WTC11 (cell line): ENCODE results near the gene MAP4K4. TPM values are rescaled to one million over a fixed set of nuclear protein-coding genes. Genes with fewer than 3 reads are reported as not detected.

Experiments used
- ATAC-seq: fragments of 200-7000 bp; cut with Tn5 transposase; 2 replicates; pipeline ENCODE4 v1.10.0; 2021; ENCODE audit warnings: mild to moderate bottlenecking, moderate library complexity
- CTCF ChIA-PET: fragments of 300-600 bp; sonication (Branson Sonifier 250); formaldehyde crosslinking; loops from one replicate; lab custom pipeline; 2021; ENCODE audit warnings: antibody characterized with exemption; lab: Charles Lee
- POLR2A ChIA-PET: fragments of 350-600 bp; sonication (Branson Sonifier 250); formaldehyde crosslinking; loops from one replicate; lab custom pipeline; 2021; ENCODE audit warnings: antibody characterized with exemption; lab: Charles Lee
- DNase-seq: peaks from one replicate; pipeline ENCODE4 v3.0.0; 2021; ENCODE audit warnings: low spot score
- H3K27ac Mint-ChIP-seq: 2 replicates; pipeline ENCODE4 v1.8.0; 2021; ENCODE audit warnings: mixed read lengths
- H3K27me3 Mint-ChIP-seq: 2 replicates; pipeline ENCODE4 v1.8.0; 2021; ENCODE audit warnings: low read depth, mild to moderate bottlenecking, moderate library complexity, mixed read lengths
- H3K36me3 Mint-ChIP-seq: 2 replicates; pipeline ENCODE4 v1.8.0; 2021; ENCODE audit warnings: mixed read lengths
- H3K4me1 Mint-ChIP-seq: 2 replicates; pipeline ENCODE4 v1.8.0; 2022; ENCODE audit warnings: mixed read lengths
- H3K4me3 Mint-ChIP-seq: 2 replicates; pipeline ENCODE4 v1.8.0; 2021; ENCODE audit warnings: mild to moderate bottlenecking, moderate library complexity, mixed read lengths
- H3K9me3 Mint-ChIP-seq: 2 replicates; pipeline ENCODE4 v1.8.0; 2021; ENCODE audit warnings: mixed read lengths
- ATF1 ChIP-seq: sonication (generic); formaldehyde crosslinking; IDR thresholded peaks from 2 replicates; pipeline ENCODE4 v1.8.1; 2023; ENCODE audit warnings: mild to moderate bottlenecking, moderate library complexity, missing genetic modification reagents
- CREB1 ChIP-seq: sonication (generic); formaldehyde crosslinking; IDR thresholded peaks from 2 replicates; pipeline ENCODE4 v1.8.0; 2023; ENCODE audit warnings: mild to moderate bottlenecking, missing genetic modification reagents
- E2F5 ChIP-seq: sonication (generic); formaldehyde crosslinking; IDR thresholded peaks from 2 replicates; pipeline ENCODE4 v1.8.1; 2022; ENCODE audit warnings: mild to moderate bottlenecking, moderate library complexity, missing genetic modification reagents
- ETV6 ChIP-seq: sonication (generic); formaldehyde crosslinking; IDR thresholded peaks from 2 replicates; pipeline ENCODE4 v1.8.1; 2022; ENCODE audit warnings: mild to moderate bottlenecking, missing genetic modification reagents
- HMGA2 ChIP-seq: fragments of 250-450 bp; sonication (Bioruptor Pico); IDR thresholded peaks from 2 replicates; pipeline ENCODE4 v1.4.0; 2021; ENCODE audit warnings: mild to moderate bottlenecking, moderate library complexity
- NFYB ChIP-seq: sonication (generic); formaldehyde crosslinking; conservative IDR thresholded peaks from 2 replicates; pipeline ENCODE4 v1.8.0; 2022; ENCODE audit warnings: low read depth, missing genetic modification reagents
- SOX15 ChIP-seq: fragments of 250-450 bp; sonication (Bioruptor Pico); IDR thresholded peaks from 2 replicates; pipeline ENCODE4 v1.9.0; 2021; ENCODE audit warnings: mild to moderate bottlenecking
- SP1 ChIP-seq: sonication (generic); formaldehyde crosslinking; conservative IDR thresholded peaks from 2 replicates; pipeline ENCODE4 v1.8.1; 2022; ENCODE audit warnings: missing genetic modification reagents
- TCF7 ChIP-seq: sonication (generic); formaldehyde crosslinking; IDR thresholded peaks from 2 replicates; pipeline ENCODE4 v1.8.0; 2022; ENCODE audit warnings: mild to moderate bottlenecking, low read depth, missing genetic modification reagents, moderate library complexity
- ZBTB21 ChIP-seq: sonication (generic); formaldehyde crosslinking; IDR thresholded peaks from 2 replicates; pipeline ENCODE4 v1.8.1; 2023; ENCODE audit warnings: mild to moderate bottlenecking, missing genetic modification reagents, borderline replicate concordance
- ZNF423 ChIP-seq: fragments of 250-450 bp; sonication (Bioruptor Pico); IDR thresholded peaks from 2 replicates; pipeline ENCODE4 v2.1.2; 2022; ENCODE audit warnings: mild to moderate bottlenecking, moderate library complexity
- ZNF512 ChIP-seq: sonication (generic); formaldehyde crosslinking; IDR thresholded peaks from 2 replicates; pipeline ENCODE4 v1.8.1; 2022; ENCODE audit warnings: missing genetic modification reagents, borderline replicate concordance
- total RNA-seq: library from RNA; stranded (reverse); gene quantifications from 3 replicates; pipeline ENCODE4 v1.2.3, GENCODE V29; 2021
- TF ChIP-seq, protein P1 (sequence below): sonication (generic); formaldehyde crosslinking; IDR thresholded peaks from 2 replicates; pipeline ENCODE4 v1.8.1; 2022; ENCODE audit warnings: low read depth, mild to moderate bottlenecking, moderate library complexity, missing genetic modification reagents, borderline replicate concordance
- TF ChIP-seq, protein P2 (sequence below): sonication (generic); formaldehyde crosslinking; IDR thresholded peaks from 2 replicates; pipeline ENCODE4 v1.8.1; 2023; ENCODE audit warnings: mild to moderate bottlenecking, moderate library complexity, missing genetic modification reagents
- TF ChIP-seq, protein P3 (sequence below): sonication (generic); formaldehyde crosslinking; IDR thresholded peaks from 2 replicates; pipeline ENCODE4 v1.8.1; 2022; ENCODE audit warnings: mild to moderate bottlenecking, missing genetic modification reagents, moderate library complexity, borderline replicate concordance
- TF ChIP-seq, protein P4 (sequence below): sonication (generic); formaldehyde crosslinking; IDR thresholded peaks from 2 replicates; pipeline ENCODE4 v1.8.0; 2022; ENCODE audit warnings: mild to moderate bottlenecking, missing genetic modification reagents
- TF ChIP-seq, protein P5 (sequence below): sonication (generic); formaldehyde crosslinking; IDR thresholded peaks from 2 replicates; pipeline ENCODE4 v1.8.0; 2022; ENCODE audit warnings: mild to moderate bottlenecking, missing genetic modification reagents
- TF ChIP-seq, protein P6 (sequence below): fragments of 250-450 bp; sonication (Bioruptor Pico); IDR thresholded peaks from 2 replicates; pipeline ENCODE4 v1.8.0; 2021; ENCODE audit warnings: mild to moderate bottlenecking
- TF ChIP-seq, protein P7 (sequence below): sonication (generic); formaldehyde crosslinking; IDR thresholded peaks from 2 replicates; pipeline ENCODE4 v1.8.0; 2022; ENCODE audit warnings: mild to moderate bottlenecking, missing genetic modification reagents

Gene MAP4K4
- total RNA-seq, 1 experiment from 2014 or later, result 112 TPM

DNA sequence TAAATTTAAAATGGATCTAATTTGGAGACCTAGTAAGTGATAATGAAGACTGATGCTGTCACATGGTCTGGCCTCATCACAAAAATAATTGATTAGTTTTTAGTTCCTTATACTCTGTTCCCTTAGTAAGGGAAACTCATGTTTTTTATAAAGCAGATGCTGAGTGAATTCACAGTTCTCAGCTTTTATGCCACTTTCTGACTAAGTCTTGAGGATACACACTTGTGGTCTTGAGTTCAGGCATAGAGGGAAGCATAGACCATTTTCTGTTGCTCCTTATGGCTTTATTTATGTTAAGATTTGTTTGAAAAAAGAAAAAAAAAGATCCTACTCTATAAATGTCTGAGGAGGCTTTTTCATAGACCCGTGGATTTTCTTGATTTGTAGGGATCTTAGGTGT is 91.1 kb downstream of the MAP4K4 start:
- ATAC-seq, result no peak
- ChIA-PET POLR2A (no interaction called here), CTCF (no interaction called here)
- DNase-seq, result no peak
- Mint-ChIP-seq H3K4me3 (no peak overlapping the region), H3K27ac (no peak overlapping the region), H3K27me3 (no peaks in the 10 kb centered on the region), H3K36me3 (peaks cover 8% of the 10 kb centered on the region; the same call in 1 of the 2 replicates), H3K4me1 (peaks cover 45% of the 10 kb centered on the region), H3K9me3 (no peaks in the 10 kb centered on the region)
- TF ChIP-seq E2F5 (CRISPR knock-in tag) (no peak), ATF1 (no peak), ZNF512 (CRISPR knock-in tag) (no peak), ETV6 (CRISPR knock-in tag) (no peak)

GRCh38 chr2:101788995-101789970 is 91.8 kb downstream of the MAP4K4 start:
- ATAC-seq (no peak), DNase-seq (no peak)
- TF ChIP-seq NFYB (CRISPR knock-in tag) (no peak), CREB1 (CRISPR knock-in tag) (no peak), SP1 (no peak), TCF7 (no peak), ZBTB21 (no peak)
- TF ChIP-seq, protein P1, sequence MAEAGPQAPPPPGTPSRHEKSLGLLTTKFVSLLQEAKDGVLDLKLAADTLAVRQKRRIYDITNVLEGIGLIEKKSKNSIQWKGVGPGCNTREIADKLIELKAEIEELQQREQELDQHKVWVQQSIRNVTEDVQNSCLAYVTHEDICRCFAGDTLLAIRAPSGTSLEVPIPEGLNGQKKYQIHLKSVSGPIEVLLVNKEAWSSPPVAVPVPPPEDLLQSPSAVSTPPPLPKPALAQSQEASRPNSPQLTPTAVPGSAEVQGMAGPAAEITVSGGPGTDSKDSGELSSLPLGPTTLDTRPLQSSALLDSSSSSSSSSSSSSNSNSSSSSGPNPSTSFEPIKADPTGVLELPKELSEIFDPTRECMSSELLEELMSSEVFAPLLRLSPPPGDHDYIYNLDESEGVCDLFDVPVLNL (CRISPR knock-in tag), result no peak
- TF ChIP-seq, protein P2, sequence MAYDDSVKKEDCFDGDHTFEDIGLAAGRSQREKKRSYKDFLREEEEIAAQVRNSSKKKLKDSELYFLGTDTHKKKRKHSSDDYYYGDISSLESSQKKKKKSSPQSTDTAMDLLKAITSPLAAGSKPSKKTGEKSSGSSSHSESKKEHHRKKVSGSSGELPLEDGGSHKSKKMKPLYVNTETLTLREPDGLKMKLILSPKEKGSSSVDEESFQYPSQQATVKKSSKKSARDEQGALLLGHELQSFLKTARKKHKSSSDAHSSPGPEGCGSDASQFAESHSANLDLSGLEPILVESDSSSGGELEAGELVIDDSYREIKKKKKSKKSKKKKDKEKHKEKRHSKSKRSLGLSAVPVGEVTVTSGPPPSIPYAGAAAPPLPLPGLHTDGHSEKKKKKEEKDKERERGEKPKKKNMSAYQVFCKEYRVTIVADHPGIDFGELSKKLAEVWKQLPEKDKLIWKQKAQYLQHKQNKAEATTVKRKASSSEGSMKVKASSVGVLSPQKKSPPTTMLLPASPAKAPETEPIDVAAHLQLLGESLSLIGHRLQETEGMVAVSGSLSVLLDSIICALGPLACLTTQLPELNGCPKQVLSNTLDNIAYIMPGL, result no peak
- Mint-ChIP-seq H3K4me1 (peaks cover 43% of the 10 kb centered on the region), H3K27ac (no peak overlapping the region), H3K4me3 (no peak overlapping the region), H3K9me3 (no peaks in the 10 kb centered on the region), H3K36me3 (peaks cover 8% of the 10 kb centered on the region; the same call in 1 of the 2 replicates), H3K27me3 (no peaks in the 10 kb centered on the region)
- CTCF ChIA-PET, result no interaction called here
- POLR2A ChIA-PET, result no interaction called here

DNA sequence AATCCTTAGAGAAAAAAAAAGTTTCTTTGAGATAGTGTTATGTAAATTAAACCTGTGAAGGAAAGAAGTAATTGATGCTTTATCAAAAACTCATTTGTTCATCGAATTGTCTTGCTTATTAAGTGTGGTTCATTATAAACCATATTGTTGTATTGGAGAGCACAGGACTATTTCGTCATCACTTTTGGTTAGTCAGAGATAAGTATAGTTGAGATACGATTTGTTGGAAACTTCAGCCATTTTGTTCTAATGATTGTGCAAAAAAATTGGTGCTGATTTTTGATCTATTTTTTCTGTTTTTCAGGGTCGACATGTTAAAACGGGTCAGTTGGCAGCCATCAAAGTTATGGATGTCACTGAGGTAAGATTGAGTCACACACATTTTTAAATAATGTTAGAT is 92.9 kb downstream of the MAP4K4 start:
- Mint-ChIP-seq H3K36me3 (peaks cover 8% of the 10 kb centered on the region; the same call in 1 of the 2 replicates), H3K4me3 (no peak overlapping the region), H3K27me3 (no peaks in the 10 kb centered on the region), H3K27ac (no peak overlapping the region), H3K9me3 (no peaks in the 10 kb centered on the region), H3K4me1 (peaks cover 36% of the 10 kb centered on the region)
- ChIA-PET POLR2A (no interaction called here), CTCF (no interaction called here)
- DNase-seq (no peak), ATAC-seq (no peak)
- TF ChIP-seq, protein P3, sequence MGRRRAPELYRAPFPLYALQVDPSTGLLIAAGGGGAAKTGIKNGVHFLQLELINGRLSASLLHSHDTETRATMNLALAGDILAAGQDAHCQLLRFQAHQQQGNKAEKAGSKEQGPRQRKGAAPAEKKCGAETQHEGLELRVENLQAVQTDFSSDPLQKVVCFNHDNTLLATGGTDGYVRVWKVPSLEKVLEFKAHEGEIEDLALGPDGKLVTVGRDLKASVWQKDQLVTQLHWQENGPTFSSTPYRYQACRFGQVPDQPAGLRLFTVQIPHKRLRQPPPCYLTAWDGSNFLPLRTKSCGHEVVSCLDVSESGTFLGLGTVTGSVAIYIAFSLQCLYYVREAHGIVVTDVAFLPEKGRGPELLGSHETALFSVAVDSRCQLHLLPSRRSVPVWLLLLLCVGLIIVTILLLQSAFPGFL (CRISPR knock-in tag), result no peak
- no peak for TF ChIP-seq TCF7
- TF ChIP-seq, protein P4, sequence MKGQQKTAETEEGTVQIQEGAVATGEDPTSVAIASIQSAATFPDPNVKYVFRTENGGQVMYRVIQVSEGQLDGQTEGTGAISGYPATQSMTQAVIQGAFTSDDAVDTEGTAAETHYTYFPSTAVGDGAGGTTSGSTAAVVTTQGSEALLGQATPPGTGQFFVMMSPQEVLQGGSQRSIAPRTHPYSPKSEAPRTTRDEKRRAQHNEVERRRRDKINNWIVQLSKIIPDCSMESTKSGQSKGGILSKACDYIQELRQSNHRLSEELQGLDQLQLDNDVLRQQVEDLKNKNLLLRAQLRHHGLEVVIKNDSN, result no peak
- no peak for TF ChIP-seq ZBTB21
- no peak for TF ChIP-seq HMGA2 (CRISPR knock-in tag)
- TF ChIP-seq, protein P5, sequence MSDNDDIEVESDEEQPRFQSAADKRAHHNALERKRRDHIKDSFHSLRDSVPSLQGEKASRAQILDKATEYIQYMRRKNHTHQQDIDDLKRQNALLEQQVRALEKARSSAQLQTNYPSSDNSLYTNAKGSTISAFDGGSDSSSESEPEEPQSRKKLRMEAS, result no peak
- TF ChIP-seq SOX15 (CRISPR knock-in tag), result no peak
- TF ChIP-seq, protein P6, sequence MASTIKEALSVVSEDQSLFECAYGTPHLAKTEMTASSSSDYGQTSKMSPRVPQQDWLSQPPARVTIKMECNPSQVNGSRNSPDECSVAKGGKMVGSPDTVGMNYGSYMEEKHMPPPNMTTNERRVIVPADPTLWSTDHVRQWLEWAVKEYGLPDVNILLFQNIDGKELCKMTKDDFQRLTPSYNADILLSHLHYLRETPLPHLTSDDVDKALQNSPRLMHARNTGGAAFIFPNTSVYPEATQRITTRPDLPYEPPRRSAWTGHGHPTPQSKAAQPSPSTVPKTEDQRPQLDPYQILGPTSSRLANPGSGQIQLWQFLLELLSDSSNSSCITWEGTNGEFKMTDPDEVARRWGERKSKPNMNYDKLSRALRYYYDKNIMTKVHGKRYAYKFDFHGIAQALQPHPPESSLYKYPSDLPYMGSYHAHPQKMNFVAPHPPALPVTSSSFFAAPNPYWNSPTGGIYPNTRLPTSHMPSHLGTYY (CRISPR knock-in tag), result no peak
- TF ChIP-seq, protein P7, sequence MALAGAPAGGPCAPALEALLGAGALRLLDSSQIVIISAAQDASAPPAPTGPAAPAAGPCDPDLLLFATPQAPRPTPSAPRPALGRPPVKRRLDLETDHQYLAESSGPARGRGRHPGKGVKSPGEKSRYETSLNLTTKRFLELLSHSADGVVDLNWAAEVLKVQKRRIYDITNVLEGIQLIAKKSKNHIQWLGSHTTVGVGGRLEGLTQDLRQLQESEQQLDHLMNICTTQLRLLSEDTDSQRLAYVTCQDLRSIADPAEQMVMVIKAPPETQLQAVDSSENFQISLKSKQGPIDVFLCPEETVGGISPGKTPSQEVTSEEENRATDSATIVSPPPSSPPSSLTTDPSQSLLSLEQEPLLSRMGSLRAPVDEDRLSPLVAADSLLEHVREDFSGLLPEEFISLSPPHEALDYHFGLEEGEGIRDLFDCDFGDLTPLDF (CRISPR knock-in tag), result no peak
- TF ChIP-seq ZNF423 (CRISPR knock-in tag), result no peak
